ENCODE data around the gene ARFRP1.

- TF ChIP-seq, protein P1, sequence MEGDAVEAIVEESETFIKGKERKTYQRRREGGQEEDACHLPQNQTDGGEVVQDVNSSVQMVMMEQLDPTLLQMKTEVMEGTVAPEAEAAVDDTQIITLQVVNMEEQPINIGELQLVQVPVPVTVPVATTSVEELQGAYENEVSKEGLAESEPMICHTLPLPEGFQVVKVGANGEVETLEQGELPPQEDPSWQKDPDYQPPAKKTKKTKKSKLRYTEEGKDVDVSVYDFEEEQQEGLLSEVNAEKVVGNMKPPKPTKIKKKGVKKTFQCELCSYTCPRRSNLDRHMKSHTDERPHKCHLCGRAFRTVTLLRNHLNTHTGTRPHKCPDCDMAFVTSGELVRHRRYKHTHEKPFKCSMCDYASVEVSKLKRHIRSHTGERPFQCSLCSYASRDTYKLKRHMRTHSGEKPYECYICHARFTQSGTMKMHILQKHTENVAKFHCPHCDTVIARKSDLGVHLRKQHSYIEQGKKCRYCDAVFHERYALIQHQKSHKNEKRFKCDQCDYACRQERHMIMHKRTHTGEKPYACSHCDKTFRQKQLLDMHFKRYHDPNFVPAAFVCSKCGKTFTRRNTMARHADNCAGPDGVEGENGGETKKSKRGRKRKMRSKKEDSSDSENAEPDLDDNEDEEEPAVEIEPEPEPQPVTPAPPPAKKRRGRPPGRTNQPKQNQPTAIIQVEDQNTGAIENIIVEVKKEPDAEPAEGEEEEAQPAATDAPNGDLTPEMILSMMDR (conservative IDR thresholded peaks at IDR 0.05; ENCODE audit: low read depth, low read length), result no peak
- TF ChIP-seq EZH2 (IDR thresholded peaks at IDR 0.05; ENCODE audit: low read length, unreplicated experiment), result no peak
- no peak for TF ChIP-seq EZH2phosphoT487 (IDR thresholded peaks at IDR 0.05; ENCODE audit: borderline replicate concordance, low read length)
Observed at GRCh38 chr20:63737945-63738686, 30.3 kb upstream of the ARFRP1 start.

Measured in PC-3 (cell line).